HepG2 (cell line): ENCODE data around the gene SLC35F3. TPM values are rescaled to one million over a fixed set of nuclear protein-coding genes. Genes with fewer than 3 reads are reported as not detected.

Source experiments
- ATAC-seq: fragments of 200-7000 bp; cut with Tn5 transposase; 3 replicates; pipeline ENCODE4 v1.9.1; 2020; ENCODE audit warnings: mild to moderate bottlenecking, moderate library complexity
- BruUV-seq: library from RNA; stranded (reverse); fragments of 400-500 nt; replicated peaks from 2 replicates; lab custom pipeline; 2021; lab: Mats Ljungman, UMichigan
- CTCF ChIA-PET: fragments of 300-600 bp; formaldehyde crosslinking; extraction: SDS; loops from one replicate; lab custom pipeline; 2021; ENCODE audit warnings: low total read pairs, inconsistent platforms, low intra/inter-chr PET ratio; lab: Yijun Ruan, JAX
- POLR2A ChIA-PET: fragments of 350-600 bp; sonication (Branson Sonifier 250); formaldehyde crosslinking; loops from one replicate; lab custom pipeline; 2020; ENCODE audit warnings: antibody characterized with exemption, inconsistent platforms; lab: Yijun Ruan, JAX
- DNase-seq: peaks from one replicate; pipeline ENCODE4 v3.0.0-alpha.2; 2015; ENCODE audit warnings: low spot score
- FAIRE-seq: peaks from 3 replicates; lab custom pipeline; 2011; peaks lifted over from hg19 to GRCh38; lab: Jason Lieb, UNC
- H2AFZ ChIP-seq: one replicate; pipeline ENCODE4 v1.6.1; 2011; ENCODE audit warnings: low read length, inconsistent platforms
- H3K27ac ChIP-seq: fragments of 300-600 bp; 3 replicates; pipeline ENCODE4 v1.8.0; 2011; ENCODE audit warnings: mixed run types, mild to moderate bottlenecking, mixed read lengths, low read length, inconsistent platforms; ENCODE audit not compliant: insufficient read depth; ENCODE audit errors: extremely low read length
- H3K27me3 ChIP-seq, 2 experiments: fragments of 200-600 bp in 1 of 2; 2 replicates in 1 of 2; 3 replicates in 1 of 2; pipeline versions ENCODE4 v1.6.0 to v1.8.0; 2011; ENCODE audit warnings: low read length in 2 of 2, mild to moderate bottlenecking in 2 of 2, moderate library complexity in 2 of 2, inconsistent platforms in 1 of 2; ENCODE audit not compliant: insufficient read depth in 2 of 2, control insufficient read depth in 1 of 2
- H3K36me3 ChIP-seq, 2 experiments: fragments of 200-600 bp in 1 of 2; replicated peaks in 1 of 2; 2 replicates in 1 of 2; 3 replicates in 1 of 2; pipeline versions ENCODE4 v1.5.1 to v1.8.0; 2011; ENCODE audit warnings: low read length in 2 of 2, inconsistent platforms in 1 of 2; ENCODE audit not compliant: insufficient read depth in 2 of 2, control insufficient read depth in 1 of 2
- H3K4me1 ChIP-seq: 2 replicates; pipeline ENCODE4 v1.5.1; 2012; ENCODE audit warnings: low read length, inconsistent platforms; ENCODE audit not compliant: insufficient read depth
- H3K4me2 ChIP-seq: 2 replicates; pipeline ENCODE4 v1.6.0; 2011; ENCODE audit warnings: low read depth, low read length, inconsistent platforms
- H3K4me3 ChIP-seq, 3 experiments: fragments of 200-600 bp in 1 of 3; sonication (generic), shearing (Covaris generic) in 1 of 3; replicated peaks in 1 of 3; 2 replicates each; pipeline ENCODE4 v1.5.1; 2011 to 2016; ENCODE audit warnings: low read length in 3 of 3, inconsistent platforms in 2 of 3, low read depth in 2 of 3, mild to moderate bottlenecking in 2 of 3, control low read depth in 1 of 3, mixed read lengths in 1 of 3; ENCODE audit not compliant: insufficient read depth in 1 of 3
- H3K79me2 ChIP-seq: one replicate; pipeline ENCODE4 v1.6.1; 2011; ENCODE audit warnings: low read length, inconsistent platforms; ENCODE audit not compliant: insufficient read depth
- H3K9ac ChIP-seq: 2 replicates; pipeline ENCODE4 v1.6.0; 2011; ENCODE audit warnings: mild to moderate bottlenecking, low read depth, low read length, inconsistent platforms; ENCODE audit not compliant: insufficient read depth
- H3K9me3 ChIP-seq: 2 replicates; pipeline ENCODE4 v1.5.1; 2012; ENCODE audit warnings: mild to moderate bottlenecking, low read length
- H4K20me1 ChIP-seq: 2 replicates; pipeline ENCODE4 v1.6.0; 2011; ENCODE audit warnings: inconsistent platforms, mild to moderate bottlenecking, low read length, moderate library complexity; ENCODE audit not compliant: insufficient read depth
- ARID2 ChIP-seq: sonication (generic); formaldehyde crosslinking; IDR thresholded peaks from 2 replicates; pipeline ENCODE4 v1.8.1; 2022; ENCODE audit warnings: mild to moderate bottlenecking, missing genetic modification reagents, borderline replicate concordance
- CBFB ChIP-seq: sonication (generic); formaldehyde crosslinking; IDR thresholded peaks from 2 replicates; pipeline ENCODE4 v1.4.0; 2020; ENCODE audit warnings: missing genetic modification reagents
- CENPT ChIP-seq: sonication (generic); formaldehyde crosslinking; IDR thresholded peaks from 2 replicates; pipeline ENCODE4 v1.8.0; 2022; ENCODE audit warnings: low read depth, mild to moderate bottlenecking, moderate library complexity, missing genetic modification reagents
- NFIB ChIP-seq: sonication (generic); formaldehyde crosslinking; IDR thresholded peaks from 2 replicates; pipeline ENCODE4 v1.9.0; 2021; ENCODE audit warnings: missing genetic modification reagents, mild to moderate bottlenecking, borderline replicate concordance
- RNF2 ChIP-seq: fragments of 450-650 bp; conservative IDR thresholded peaks from 2 replicates; pipeline ENCODE4 v1.6.1; 2016; ENCODE audit warnings: low read depth
- SIX4 ChIP-seq: sonication (generic); formaldehyde crosslinking; IDR thresholded peaks from 2 replicates; pipeline ENCODE4 v1.4.0; 2020; ENCODE audit warnings: missing genetic modification reagents
- SMARCE1 ChIP-seq: fragments of 450-650 bp; IDR thresholded peaks from 2 replicates; pipeline ENCODE4 v1.6.1; 2017; ENCODE audit warnings: borderline replicate concordance
- TP53 ChIP-seq: sonication (generic); formaldehyde crosslinking; conservative IDR thresholded peaks from 2 replicates; pipeline ENCODE4 v1.4.0; 2020; ENCODE audit warnings: missing genetic modification reagents
- ZBTB44 ChIP-seq: sonication (generic); formaldehyde crosslinking; IDR thresholded peaks from 2 replicates; pipeline ENCODE4 v1.4.0; 2020; ENCODE audit warnings: missing genetic modification reagents
- ZNF17 ChIP-seq: sonication (generic); formaldehyde crosslinking; IDR thresholded peaks from 2 replicates; pipeline ENCODE4 v1.5.0; 2020; ENCODE audit warnings: mild to moderate bottlenecking, missing genetic modification reagents
- ZNF383 ChIP-seq: sonication (generic); formaldehyde crosslinking; IDR thresholded peaks from 2 replicates; pipeline ENCODE4 v1.4.0; 2020; ENCODE audit warnings: missing genetic modification reagents, mild to moderate bottlenecking, borderline replicate concordance
- ZNF550 ChIP-seq: sonication (generic); formaldehyde crosslinking; IDR thresholded peaks from 2 replicates; pipeline ENCODE4 v1.4.0; 2020; ENCODE audit warnings: mild to moderate bottlenecking, missing genetic modification reagents, borderline replicate concordance
- ZNF850 ChIP-seq: sonication (generic); formaldehyde crosslinking; conservative IDR thresholded peaks from 2 replicates; pipeline ENCODE4 v1.9.0; 2021; ENCODE audit warnings: mild to moderate bottlenecking, missing genetic modification reagents
- WGBS: methylation state at CpG from one replicate; pipeline ENCODE4 v1.1.6; 2017; ENCODE audit warnings: low lambda C conversion rate; 5-methylcytosine and 5-hydroxymethylcytosine counted together
- in situ Hi-C: cut with HindIII; loops from 2 replicates; pipeline ENCODE4 v1.10.0; 2017; ENCODE audit warnings: low pct_unique_long_range_greater_than_20kb; ENCODE audit not compliant: extremely low pct_ligation_motif_present
- intact Hi-C: fragments of 100-400 bp; cut with micrococcal nuclease; formaldehyde crosslinking; loops from one replicate; pipeline ENCODE4 v1.10.0; 2022; ENCODE audit not compliant: unreplicated experiment
- polyA plus RNA-seq, 8 experiments: library from polyadenylated mRNA; depleted of rRNA in 3 of 8; stranded (reverse) in 7 of 8; unstranded in 1 of 8; fragments of >200 nt; fragmentation: Illumina TruSeq in 4 of 8; extraction: Trizol in 4 of 8; gene quantifications; 2 replicates each; pipeline versions ENCODE4 v1.2.1 to v1.2.3, GENCODE V29; 2011 to 2016; ENCODE audit warnings: low read depth in 4 of 8, missing spikeins in 1 of 8, mixed read lengths in 1 of 8; ENCODE audit not compliant: insufficient read depth in 1 of 8
- total RNA-seq, 5 experiments: library from RNA; depleted of rRNA; stranded (reverse); fragments of >200 nt; fragmentation: Illumina TruSeq; extraction: Trizol; gene quantifications; 2 replicates each; pipeline ENCODE4 v1.2.3, GENCODE V29; 2016; ENCODE audit warnings: low read depth in 1 of 5

The SLC35F3 gene
- total and polyA plus RNA-seq, 2 of the 13 experiments (the other 11 are each of a cell fraction or from before 2014, with no cell fraction given): not detected

GRCh38 chr1:234134878-234135277 is 230.4 kb downstream of the SLC35F3 start (continued):
- no peak for TF ChIP-seq NFIB
- TF ChIP-seq, all 625 proteins: peak for 0

DNA sequence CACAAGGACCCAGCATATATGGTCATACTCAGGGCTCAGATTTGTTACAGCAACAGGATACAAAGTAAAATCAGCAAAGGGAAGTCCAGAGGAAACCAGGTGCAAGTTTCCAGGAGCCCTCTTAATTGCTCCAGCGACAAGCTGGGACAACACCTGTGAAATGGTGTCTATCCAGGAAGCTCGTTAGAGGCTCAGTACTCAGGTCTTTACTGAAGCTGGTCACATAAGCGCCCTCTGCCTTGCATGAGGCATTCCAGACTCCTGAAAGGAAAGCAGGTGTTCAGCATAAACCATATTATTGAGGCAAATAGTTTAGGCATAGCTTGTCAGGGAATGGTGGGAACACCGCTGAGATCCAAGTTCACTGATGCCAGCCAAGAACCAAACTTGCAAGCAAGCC is 231.0 kb downstream of the SLC35F3 start:
- POLR2A ChIA-PET: no interaction called here
- ATAC-seq (no peak), DNase-seq (no peak), FAIRE-seq (no peak)
- no peaks in the 10 kb centered on the region for H3K36me3 ChIP-seq
- H3K9me3 ChIP-seq: no peaks in the 10 kb centered on the region
- 13% methylated on average over 4 of the region's 4 CpGs for WGBS
- H3K9ac ChIP-seq: no peak overlapping the region
- H3K79me2 ChIP-seq: no peaks in the 10 kb centered on the region
- intact Hi-C loops: no loop called here
- no peaks in the 10 kb centered on the region for H4K20me1 ChIP-seq
- TF ChIP-seq TP53: no peak
- no peak for TF ChIP-seq ZNF383 (CRISPR knock-in tag)
- no peak for TF ChIP-seq ZNF17 (CRISPR knock-in tag)
- no peak for TF ChIP-seq SIX4
- no peak for TF ChIP-seq RNF2
- no peak for TF ChIP-seq CENPT
- TF ChIP-seq SMARCE1: no peak
- TF ChIP-seq ZNF850 (CRISPR knock-in tag): no peak
- no peak for TF ChIP-seq ARID2
- TF ChIP-seq ZBTB44 (CRISPR knock-in tag): no peak
- no peak for TF ChIP-seq ZNF550 (CRISPR knock-in tag)
- no peak for TF ChIP-seq CBFB (CRISPR knock-in tag)
- no peak overlapping the region for H2AFZ ChIP-seq
- no peaks in the 10 kb centered on the region; a peak in 1 of 5 replicates for H3K27me3 ChIP-seq
- no peak overlapping the region for H3K4me2 ChIP-seq
- CTCF ChIA-PET: no interaction called here
- H3K27ac ChIP-seq: no peak overlapping the region
- in situ Hi-C loops: loop anchor here (25.0 kb wide), 1 partner anchor 177 kb away; no protein-coding TSS in a partner anchor
- H3K4me3 ChIP-seq: no peak overlapping the region
- H3K4me1 ChIP-seq: no peaks in the 10 kb centered on the region
- BruUV-seq: no TSS peak
